Stimulated activated CD4-positive, alpha-beta T cell treated with anti-CD3 and anti-CD28 coated beads, Interleukin-4, amount 100 ng/mL, for 24 hours (primary cell): Measurements from ENCODE around the gene SMAP2.

Experiments used
- DNase-seq: peaks from one replicate; pipeline ENCODE4 v3.0.0-alpha.2; 2020

Gene SMAP2

DNA sequence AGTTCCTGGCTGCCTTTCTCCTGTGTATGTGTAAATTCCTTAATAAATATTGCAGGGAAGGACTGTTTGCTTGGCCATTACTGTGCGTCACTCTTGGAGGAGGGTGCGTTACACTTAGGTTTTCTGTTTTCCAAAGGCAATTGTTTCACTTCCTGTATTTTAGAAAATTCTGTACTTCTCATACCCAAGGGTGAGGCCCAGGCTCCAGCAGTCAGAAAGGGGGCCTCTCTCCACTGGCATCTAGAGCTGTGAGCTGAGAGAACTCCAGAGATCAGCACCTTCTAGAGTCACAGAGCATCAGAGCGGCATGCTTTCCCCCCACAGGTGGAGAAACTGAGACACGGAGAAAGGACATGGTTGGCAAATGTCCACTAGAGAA lies 49.7 kb downstream of the SMAP2 start:
- no peak for DNase-seq

DNA sequence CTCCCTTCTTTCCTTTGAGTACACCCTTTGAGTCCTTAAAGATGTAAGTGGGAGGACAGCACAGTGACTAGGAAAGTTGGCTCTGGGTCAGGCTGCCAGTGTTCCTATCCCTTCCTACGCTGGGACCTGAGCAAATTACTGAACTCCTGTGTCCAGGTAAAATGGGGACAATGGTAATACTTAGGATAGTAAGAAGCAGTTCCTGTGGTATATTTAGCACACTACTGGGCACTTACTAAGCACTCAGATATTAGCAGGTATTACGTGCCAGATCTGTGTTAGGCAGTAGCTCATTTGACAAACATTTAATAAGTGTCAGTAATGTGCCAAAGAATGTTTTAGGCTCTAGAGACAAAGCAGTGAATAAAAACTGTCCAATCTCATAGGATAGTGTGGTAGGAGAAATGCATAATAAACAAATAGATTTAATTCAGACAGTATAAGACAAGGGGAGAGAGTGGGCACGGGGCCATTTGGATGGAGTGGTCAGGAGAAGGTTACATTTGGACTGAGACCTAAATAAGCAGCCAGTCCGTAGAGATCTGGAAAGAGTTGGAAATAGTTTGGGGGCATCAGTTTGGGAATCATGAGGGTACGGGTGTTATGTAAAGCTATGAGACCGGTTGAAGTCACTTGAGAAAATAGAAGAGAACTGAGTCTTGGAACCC lies 50.6 kb downstream of the SMAP2 start:
- no peak for DNase-seq

DNA sequence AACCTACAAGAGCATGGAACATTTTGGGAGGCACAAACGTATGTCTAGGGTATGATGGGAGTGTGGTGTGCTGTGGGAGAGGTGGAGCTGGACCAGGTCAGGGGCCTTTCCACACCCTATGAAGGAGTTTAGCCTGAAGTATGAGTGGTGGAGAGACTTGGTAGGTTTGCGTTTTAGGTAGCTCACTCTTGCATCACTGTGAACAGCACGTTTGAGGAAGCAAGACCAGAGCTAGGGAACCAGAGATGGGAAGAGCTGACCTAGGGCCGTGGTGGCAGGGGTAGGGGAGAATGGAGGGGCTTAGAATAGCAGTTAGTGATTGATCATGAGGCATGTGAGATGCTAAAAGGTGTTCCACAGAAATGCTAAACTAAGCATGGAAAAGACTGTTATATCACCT lies 51.7 kb downstream of the SMAP2 start:
- no peak for DNase-seq

DNA sequence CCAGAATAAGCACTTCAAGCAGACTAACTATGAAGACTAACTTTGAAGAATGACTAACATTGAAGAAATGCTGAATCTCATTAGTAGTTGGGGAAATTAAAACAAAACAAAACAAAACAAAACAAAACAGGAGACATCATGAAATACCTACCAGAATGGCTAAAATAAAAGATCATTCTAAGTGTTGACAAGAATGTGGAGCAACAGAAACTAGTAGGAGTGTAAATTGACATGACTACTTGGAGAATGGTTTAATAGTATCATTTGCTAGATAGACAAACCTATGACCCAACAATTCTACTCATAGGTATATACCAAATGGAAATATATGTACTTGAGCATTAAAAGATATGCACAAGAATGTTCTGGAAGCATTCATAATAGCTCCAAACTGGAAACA lies 57.9 kb downstream of the SMAP2 start:
- DNase-seq, result no peak

DNA sequence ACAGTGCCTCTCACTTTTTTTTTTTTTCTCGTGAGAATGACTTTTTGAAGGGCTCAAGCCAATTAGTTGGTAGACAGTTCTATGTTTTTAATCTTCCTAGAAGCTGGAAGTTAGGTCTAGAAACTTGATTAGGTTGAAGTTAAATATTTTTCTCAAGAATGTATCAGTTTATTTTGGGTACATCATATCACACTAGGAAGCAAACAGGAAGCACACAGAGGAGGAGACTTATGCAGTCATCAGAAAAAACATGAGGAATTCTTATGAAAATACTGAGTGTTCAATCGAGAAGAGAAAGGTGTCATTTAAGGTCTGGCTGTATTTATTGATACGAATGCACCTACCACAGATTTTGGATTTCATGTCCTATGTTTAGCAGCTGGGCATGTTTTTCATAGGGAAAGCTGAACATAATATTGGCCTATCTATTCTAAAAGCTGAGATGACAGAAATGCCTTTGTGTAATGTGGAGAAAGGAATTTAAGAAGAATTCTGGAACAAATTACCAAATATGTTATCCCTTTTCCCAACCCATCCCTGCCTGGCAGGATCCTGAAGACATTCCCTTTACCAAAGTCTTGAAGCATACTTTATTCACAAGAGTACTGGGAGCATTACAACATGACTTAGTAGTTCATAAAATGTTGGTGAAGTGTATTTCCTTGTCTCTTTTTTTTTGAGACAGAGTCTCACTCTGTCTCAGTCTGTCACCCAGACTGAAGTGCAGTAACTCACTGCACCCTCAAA lies 59.3 kb downstream of the SMAP2 start:
- DNase-seq, result no peak

DNA sequence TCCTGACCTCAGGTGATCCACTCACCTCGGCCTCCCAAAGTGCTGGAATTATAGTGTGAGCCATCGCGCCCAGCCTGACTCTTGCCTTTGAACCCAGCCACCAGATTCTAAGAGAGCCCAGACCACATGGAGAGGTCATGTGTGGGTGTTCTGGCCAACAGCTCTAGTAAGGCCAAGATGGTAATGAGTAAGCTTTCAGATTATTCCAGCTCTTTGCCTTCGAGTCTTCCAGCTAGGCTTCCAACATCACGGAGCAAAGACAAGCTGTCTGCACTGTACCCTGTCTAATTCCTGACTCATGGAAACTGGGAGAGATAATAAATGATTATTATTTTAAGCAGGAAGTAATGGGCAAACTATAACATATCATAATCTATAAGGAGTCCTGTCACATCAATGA lies 61.9 kb downstream of the SMAP2 start:
- DNase-seq, result no peak

DNA sequence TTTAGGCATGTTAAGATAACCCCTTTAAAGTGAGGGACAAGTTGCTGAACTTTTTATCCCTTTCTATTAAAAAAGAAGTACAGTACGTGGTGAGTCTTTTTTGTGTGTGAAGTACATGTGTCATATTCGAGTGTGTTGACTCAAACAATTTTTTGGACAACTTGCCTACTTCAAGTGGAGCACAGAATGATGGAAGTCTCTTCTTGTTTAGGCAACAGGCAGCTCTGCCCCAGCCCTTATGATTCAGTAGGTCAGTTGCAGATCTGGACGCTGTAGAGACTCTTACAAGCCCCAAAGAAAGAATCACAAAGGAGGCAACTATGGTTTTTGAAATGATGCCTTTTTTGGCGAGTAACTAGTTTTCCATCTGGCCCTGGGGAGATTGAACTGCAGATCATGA lies 62.3 kb downstream of the SMAP2 start:
- no peak for DNase-seq

DNA sequence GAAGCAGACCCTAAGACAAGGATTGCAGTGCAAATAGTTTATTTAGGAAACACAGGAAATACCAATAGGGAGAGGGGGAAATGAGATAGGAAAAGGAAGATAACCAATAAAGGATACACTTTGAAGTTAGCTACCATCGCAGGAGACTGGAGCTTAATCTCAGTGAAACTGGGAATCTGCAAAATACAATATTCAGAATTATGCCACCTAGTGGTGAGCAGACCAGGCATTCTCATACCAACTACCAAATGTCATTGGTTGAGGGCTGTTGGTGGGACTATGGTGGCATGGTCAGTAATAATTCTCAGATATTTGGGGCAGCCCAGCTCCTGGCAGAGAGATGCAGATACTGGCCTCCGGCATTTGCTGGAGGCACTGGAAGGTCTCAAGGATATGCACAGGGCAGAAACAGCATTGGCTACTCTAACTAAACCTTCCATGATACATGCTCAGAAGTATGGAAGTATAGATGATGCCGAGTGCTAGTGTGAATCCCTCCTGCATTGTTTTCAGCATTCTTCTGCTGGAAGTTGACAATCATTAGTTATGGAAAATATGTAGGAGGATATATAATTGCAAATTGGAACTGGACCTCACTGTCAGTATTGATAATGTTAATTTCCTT lies 65.0 kb downstream of the SMAP2 start:
- DNase-seq, result peak; percentile 18

DNA sequence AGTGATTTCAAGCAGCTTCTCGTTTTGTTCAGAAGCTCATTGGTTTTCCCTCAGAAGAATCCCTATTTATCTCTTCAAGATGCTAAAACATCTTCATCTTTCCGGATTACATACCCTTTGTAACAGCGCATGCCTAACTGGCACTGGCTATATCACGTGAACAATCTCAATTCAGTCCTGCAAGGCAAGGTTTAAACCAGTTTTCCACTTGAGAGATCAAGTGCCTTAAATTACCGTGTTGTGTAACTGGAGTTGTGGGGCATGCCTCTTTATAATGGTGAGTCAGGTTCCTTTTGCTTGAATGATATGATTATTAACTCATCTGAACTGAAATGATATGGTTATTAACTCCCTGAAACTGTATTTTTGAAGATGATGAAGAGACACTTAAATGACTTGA lies 65.7 kb downstream of the SMAP2 start:
- no peak for DNase-seq

DNA sequence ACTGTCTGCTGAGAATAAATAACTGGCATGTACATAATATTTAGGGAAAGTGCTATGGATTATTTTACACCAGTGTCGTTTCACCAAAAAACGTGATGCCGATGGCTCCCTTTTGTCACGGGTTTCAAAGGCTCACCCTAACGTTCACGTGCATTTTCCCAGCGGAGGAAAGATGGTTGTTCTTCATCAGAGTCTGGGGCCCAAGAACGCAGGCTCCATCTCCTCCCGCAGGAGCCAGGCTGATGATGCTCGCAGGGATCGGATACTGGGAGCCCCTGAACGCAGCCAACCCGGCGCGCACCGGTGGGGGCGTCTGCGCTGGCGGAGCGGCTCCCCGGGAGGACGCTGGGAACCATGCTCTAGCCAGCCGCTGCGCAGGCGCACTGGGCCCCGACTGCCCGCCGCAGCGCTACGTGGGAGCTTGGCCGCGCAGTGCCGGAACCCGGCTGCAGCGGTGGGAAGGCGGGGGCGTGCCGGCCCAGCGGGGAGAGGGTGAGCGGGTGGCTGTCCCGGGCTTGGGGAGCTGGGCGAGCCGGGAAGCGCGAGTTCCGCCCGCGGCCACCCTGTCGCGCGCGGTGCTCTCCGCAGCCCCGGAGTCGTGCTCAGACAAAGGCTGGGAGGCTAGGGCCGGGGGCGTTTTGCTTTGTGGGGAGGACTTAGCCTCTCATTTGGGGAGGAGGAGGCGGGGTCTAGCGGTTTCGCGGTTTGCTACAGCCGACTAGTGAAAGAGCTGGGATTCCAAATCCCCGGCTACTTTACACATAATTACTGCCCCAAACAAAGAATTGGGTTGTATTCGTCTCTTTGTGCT lies 76.4 kb downstream of the SMAP2 start, which contains the start of gene ZFP69B:
TSS of gene ZFP69B (plus strand) at position 793 of the 811 bp plus-strand sequence. CDS start 486 bp downstream, outside the sequence.
- peak; percentile 87 for DNase-seq

DNA sequence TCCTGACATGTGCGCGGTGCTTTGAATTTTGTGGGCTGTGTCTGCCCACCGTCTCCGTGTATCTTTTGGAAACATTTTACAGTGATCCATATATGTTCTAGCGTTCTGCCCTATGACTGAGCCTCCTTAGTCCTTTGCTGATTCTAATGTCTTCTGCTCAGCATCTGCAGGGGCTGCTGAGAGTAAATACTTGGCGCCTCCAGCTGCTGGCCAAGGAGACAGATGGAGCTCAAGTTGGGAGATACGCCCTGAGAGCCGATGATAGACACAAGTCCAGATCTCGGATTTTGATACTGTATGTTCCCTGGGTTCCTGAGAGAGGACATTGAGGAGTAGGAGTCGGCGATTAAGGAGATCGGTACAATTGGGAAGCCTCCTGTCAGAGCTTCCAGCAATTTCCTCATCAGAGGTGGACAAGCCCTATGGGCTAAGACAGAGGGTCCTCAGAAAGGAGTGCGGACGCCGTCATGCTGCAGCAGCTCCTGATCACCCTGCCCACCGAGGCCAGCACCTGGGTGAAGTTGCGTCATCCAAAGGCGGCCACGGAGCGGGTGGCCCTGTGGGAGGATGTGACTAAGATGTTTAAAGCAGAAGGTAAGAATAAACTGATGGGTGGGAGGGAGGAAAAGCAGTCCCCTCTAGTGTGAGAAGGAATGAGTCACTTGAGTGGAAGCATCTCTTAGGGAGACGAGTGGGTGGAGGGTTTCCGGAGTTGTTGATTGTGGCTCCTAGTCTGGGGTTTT lies 77.1 kb downstream of the SMAP2 start:
- DNase-seq, result peak; percentile 88

DNA sequence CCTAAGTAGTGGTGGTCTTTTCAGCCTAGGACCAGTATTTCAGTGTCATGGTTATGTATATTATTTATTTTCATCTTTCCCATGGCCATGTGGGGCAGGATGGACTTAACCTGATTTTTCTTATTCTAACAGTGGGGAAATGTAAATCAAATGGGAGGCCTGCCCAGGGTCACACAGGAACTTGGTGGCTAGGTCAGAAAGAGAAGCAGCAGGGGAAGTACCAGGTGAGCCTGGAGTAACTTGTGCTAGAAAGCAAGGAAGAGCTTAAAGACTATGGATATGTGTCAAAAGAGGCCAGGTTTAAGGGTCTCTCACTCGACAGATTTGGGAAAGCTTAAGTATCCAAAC lies 77.7 kb downstream of the SMAP2 start:
- DNase-seq, result no peak

DNA sequence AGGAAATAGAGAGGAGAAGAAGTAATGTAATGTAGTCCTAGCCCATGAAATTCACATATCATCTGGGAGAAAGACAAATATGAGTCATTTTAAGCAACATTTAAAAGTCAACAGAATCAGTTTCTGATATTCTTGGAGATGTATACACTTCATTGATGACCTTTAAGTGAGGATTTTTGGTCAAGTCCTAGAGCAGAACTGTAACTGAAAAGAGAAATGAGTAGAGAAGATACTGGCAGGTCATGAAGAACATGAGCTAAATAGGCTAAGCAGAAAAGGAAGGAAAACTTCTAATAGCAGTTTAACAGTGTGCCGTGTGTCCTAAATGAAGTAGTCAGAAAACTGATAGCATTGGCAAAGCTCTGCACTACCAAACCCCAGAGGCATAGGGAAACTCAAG lies 81.3 kb downstream of the SMAP2 start:
- no peak for DNase-seq

DNA sequence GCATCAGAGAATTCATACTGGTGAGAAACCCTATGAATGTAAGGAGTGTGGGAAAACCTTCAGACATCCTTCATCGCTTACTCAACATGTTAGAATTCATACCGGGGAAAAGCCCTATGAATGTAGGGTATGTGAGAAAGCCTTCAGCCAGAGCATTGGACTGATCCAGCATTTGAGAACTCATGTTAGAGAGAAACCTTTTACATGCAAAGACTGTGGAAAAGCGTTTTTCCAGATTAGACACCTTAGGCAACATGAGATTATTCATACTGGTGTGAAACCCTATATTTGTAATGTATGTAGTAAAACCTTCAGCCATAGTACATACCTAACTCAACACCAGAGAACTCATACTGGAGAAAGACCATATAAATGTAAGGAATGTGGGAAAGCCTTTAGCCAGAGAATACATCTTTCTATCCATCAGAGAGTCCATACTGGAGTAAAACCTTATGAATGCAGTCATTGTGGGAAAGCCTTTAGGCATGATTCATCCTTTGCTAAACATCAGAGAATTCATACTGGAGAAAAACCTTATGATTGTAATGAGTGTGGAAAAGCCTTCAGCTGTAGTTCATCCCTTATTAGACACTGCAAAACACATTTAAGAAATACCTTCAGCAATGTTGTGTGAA lies 89.5 kb downstream of the SMAP2 start:
- DNase-seq, result no peak

DNA sequence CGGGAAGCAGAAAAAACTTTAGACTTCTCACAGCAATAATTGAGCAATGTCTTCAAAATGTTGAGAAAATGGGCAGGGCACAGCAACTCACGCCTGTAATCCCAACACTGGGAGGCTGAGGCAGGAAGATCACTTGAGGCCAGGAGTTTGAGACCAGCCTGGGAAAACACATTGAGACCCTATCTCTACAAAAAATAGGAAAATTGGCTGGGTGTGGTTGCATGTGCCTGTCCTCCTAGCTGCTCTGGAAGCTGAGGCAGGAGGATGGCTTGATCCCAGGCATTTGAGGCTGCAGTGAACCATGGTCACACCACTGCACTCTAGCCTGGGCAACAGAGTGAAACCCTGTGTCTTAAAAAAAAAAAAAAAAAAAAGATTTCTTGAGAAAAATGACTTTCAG lies 95.8 kb downstream of the SMAP2 start:
- no peak for DNase-seq
